Lower leg skin (tissue), 3 donors: ENCODE measurements around the gene DYNC1I1.

ENCODE experiments used
- POLR2A ChIP-seq, 2 donors: fragments of 450-650 bp; IDR thresholded peaks; one replicate each; pipeline ENCODE4 v1.6.1; 2016 to 2017; ENCODE audit warnings: antibody characterized with exemption in 2 of 2, mild to moderate bottlenecking in 1 of 2, moderate library complexity in 1 of 2
- TF ChIP-seq, protein P1 (sequence below), 3 donors: fragments of 450-650 bp; IDR thresholded peaks; one replicate each; pipeline ENCODE4 v1.5.1; 2016; ENCODE audit warnings: antibody characterized with exemption in 3 of 3, mild to moderate bottlenecking in 3 of 3, moderate library complexity in 2 of 3

GRCh38 chr7:96045181-96045580 lies 272.8 kb downstream of the DYNC1I1 start:
- TF ChIP-seq POLR2A (IDR thresholded peaks at IDR 0.05) = no peak
- TF ChIP-seq, protein P1, sequence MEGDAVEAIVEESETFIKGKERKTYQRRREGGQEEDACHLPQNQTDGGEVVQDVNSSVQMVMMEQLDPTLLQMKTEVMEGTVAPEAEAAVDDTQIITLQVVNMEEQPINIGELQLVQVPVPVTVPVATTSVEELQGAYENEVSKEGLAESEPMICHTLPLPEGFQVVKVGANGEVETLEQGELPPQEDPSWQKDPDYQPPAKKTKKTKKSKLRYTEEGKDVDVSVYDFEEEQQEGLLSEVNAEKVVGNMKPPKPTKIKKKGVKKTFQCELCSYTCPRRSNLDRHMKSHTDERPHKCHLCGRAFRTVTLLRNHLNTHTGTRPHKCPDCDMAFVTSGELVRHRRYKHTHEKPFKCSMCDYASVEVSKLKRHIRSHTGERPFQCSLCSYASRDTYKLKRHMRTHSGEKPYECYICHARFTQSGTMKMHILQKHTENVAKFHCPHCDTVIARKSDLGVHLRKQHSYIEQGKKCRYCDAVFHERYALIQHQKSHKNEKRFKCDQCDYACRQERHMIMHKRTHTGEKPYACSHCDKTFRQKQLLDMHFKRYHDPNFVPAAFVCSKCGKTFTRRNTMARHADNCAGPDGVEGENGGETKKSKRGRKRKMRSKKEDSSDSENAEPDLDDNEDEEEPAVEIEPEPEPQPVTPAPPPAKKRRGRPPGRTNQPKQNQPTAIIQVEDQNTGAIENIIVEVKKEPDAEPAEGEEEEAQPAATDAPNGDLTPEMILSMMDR (IDR thresholded peaks at IDR 0.05) = no peak
